GM18951 (cell line): ENCODE data around the gene FAAP20.
A peak's percentile ranks its signal among the peaks of the same experiment; 100 is the strongest.

Experiments used
- POLR2A ChIP-seq: IDR thresholded peaks from 4 replicates; pipeline ENCODE4 v1.6.1; 2011; ENCODE audit warnings: mild to moderate bottlenecking; ENCODE audit not compliant: insufficient read length, insufficient read depth; ENCODE audit errors: extremely low read depth
- in situ Hi-C: fragments of 300-500 bp; cut with MboI; formaldehyde crosslinking; loops from one replicate; pipeline ENCODE4 v1.12.0; 2022; ENCODE audit warnings: low sequenced_read_pairs, mixed read lengths, inconsistent platforms; ENCODE audit not compliant: unreplicated experiment

The FAAP20 gene

GRCh38 chr1:2233997-2234761, 39.6 kb upstream of the FAAP20 start:
- in situ Hi-C loops: no loop called here
- TF ChIP-seq POLR2A: no peak

- TF ChIP-seq POLR2A: no peak
- in situ Hi-C loops: no loop called here
Measured at GRCh38 chr1:2233468-2233867, 38.9 kb upstream of the FAAP20 start.

- no peak for TF ChIP-seq POLR2A
- in situ Hi-C loops: no loop called here
Measured at GRCh38 chr1:2232916-2233438, 38.4 kb upstream of the FAAP20 start.

GRCh38 chr1:2232255-2232915, 37.8 kb upstream of the FAAP20 start:
- in situ Hi-C loops: no loop called here
- TF ChIP-seq POLR2A: no peak

- in situ Hi-C loops: no loop called here
Measured at GRCh38 chr1:2231532-2232254, 37.1 kb upstream of the FAAP20 start.

GRCh38 chr1:2230781-2231531, 36.4 kb upstream of the FAAP20 start:
- in situ Hi-C loops: no loop called here
- TF ChIP-seq POLR2A: no peak

More at GRCh38 chr1:2231532-2232254, 37.1 kb upstream of the FAAP20 start:
- no peak for TF ChIP-seq POLR2A

GRCh38 chr1:2229911-2230731, 35.5 kb upstream of the FAAP20 start:
- in situ Hi-C loops: no loop called here
- TF ChIP-seq POLR2A: no peak

DNA sequence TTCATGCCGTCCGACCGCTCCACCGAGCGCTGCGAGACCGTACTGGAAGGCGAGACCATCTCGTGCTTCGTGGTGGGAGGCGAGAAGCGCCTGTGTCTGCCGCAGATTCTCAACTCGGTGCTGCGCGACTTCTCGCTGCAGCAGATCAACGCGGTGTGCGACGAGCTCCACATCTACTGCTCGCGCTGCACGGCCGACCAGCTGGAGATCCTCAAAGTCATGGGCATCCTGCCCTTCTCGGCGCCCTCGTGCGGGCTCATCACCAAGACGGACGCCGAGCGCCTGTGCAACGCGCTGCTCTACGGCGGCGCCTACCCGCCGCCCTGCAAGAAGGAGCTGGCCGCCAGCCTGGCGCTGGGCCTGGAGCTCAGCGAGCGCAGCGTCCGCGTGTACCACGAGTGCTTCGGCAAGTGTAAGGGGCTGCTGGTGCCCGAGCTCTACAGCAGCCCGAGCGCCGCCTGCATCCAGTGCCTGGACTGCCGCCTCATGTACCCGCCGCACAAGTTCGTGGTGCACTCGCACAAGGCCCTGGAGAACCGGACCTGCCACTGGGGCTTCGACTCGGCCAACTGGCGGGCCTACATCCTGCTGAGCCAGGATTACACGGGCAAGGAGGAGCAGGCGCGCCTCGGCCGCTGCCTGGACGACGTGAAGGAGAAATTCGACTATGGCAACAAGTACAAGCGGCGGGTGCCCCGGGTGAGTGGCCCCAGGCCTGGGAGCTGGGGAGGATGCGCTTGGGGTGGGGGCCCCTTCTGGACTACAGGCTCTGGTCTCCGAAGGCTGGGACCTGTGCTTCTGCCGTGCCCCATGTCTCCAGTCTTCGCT, 34.7 kb upstream of the FAAP20 start:
- TF ChIP-seq POLR2A: peak; percentile 12
- in situ Hi-C loops: no loop called here

DNA sequence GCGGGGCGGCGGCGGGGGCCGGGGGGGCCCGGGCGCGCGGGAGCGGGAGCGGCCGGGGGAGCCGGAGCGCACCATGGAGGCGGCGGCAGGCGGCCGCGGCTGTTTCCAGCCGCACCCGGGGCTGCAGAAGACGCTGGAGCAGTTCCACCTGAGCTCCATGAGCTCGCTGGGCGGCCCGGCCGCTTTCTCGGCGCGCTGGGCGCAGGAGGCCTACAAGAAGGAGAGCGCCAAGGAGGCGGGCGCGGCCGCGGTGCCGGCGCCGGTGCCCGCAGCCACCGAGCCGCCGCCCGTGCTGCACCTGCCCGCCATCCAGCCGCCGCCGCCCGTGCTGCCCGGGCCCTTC, 34.1 kb upstream of the FAAP20 start:
- TF ChIP-seq POLR2A: no peak
- in situ Hi-C loops: no loop called here

DNA sequence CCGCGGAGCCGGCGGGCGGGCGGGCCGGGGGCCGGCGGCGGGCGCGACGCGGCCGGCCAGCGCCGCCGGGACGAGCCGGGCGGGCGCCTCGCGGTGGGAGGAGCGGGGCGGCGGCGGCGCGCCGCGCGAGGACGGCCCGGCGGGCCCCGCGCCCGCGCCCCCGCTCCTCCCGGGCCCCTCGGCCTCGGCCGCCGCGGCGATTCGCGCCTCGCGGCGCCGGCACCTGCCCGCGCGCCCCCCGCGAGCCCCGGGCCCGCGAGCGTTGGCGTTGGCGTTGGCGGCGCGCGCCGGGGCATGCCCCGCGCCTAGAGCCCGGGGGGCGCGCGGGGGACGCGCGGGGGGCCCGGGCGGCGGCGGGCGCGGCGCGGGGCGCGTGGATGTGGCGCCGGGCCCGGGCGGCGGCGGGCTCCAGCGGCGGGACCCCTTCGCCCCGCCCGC, 33.6 kb upstream of the FAAP20 start, which contains the start of gene SKI:
Gene SKI (plus strand): TSS at position 163 of the 438 bp plus-strand sequence. CDS start 448 bp downstream, outside the sequence.
- in situ Hi-C loops: no loop called here
- TF ChIP-seq POLR2A: no peak
